AG10803 (cell line): Measurements from ENCODE around the gene MCUB.

Experiments used
- DNase-seq: peaks from one replicate; pipeline ENCODE4 v3.0.0; 2010; ENCODE audit warnings: low read depth
- H3K4me3 ChIP-seq: 2 replicates; pipeline ENCODE4 v1.5.1; 2011; ENCODE audit warnings: mild to moderate bottlenecking, low read length, control low read depth
- TF ChIP-seq, protein P1 (sequence below): conservative IDR thresholded peaks from 2 replicates; pipeline ENCODE4 v1.5.1; 2011; ENCODE audit warnings: mild to moderate bottlenecking, low read length, control low read depth, inconsistent platforms

Gene MCUB

DNA sequence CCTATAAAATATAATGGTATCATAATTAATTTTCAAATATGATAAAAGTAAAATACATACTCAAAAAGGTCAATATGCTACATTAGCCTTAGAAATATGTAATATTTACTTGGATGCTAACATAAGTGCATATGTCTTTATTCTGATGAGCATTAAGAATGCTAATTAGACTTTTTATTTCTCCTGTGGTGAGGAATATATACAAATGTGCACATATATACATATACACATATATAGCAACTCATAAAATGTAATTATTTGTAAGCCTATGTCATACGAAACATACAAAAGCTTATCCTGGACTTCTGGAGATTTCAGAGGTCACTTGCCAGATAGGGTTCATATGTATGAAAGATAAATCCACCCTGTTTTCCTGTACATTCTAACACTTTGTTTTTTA lies 158.7 kb downstream of the MCUB start:
- DNase-seq: no peak
- H3K4me3 ChIP-seq: no peak overlapping the region
- TF ChIP-seq, protein P1, sequence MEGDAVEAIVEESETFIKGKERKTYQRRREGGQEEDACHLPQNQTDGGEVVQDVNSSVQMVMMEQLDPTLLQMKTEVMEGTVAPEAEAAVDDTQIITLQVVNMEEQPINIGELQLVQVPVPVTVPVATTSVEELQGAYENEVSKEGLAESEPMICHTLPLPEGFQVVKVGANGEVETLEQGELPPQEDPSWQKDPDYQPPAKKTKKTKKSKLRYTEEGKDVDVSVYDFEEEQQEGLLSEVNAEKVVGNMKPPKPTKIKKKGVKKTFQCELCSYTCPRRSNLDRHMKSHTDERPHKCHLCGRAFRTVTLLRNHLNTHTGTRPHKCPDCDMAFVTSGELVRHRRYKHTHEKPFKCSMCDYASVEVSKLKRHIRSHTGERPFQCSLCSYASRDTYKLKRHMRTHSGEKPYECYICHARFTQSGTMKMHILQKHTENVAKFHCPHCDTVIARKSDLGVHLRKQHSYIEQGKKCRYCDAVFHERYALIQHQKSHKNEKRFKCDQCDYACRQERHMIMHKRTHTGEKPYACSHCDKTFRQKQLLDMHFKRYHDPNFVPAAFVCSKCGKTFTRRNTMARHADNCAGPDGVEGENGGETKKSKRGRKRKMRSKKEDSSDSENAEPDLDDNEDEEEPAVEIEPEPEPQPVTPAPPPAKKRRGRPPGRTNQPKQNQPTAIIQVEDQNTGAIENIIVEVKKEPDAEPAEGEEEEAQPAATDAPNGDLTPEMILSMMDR: no peak

DNA sequence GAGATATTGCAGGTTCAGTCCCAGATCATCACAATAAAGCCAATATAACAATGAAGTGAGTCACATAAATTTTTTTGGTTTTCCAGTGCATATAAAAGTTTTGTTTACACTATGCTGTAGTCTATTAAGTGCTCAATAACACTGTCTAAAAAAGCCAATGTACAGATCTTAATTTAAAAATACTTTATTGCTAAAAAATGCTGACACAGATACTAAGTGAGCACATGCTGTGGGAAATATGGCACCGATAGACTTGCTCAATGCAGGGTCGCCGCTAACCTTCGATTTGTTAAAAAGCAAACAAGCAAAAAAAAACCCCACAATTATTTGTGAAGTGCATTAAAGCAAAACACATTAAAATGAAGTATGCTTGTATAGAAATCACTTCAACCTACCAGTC lies 159.6 kb downstream of the MCUB start:
- DNase-seq: no peak
- TF ChIP-seq, protein P1: no peak
- no peak overlapping the region for H3K4me3 ChIP-seq

- H3K4me3 ChIP-seq: no peak overlapping the region
- TF ChIP-seq, protein P1: no peak
- no peak for DNase-seq
These were observed 161.0 kb downstream of the MCUB start for GRCh38 chr4:109721033-109721432.

DNA sequence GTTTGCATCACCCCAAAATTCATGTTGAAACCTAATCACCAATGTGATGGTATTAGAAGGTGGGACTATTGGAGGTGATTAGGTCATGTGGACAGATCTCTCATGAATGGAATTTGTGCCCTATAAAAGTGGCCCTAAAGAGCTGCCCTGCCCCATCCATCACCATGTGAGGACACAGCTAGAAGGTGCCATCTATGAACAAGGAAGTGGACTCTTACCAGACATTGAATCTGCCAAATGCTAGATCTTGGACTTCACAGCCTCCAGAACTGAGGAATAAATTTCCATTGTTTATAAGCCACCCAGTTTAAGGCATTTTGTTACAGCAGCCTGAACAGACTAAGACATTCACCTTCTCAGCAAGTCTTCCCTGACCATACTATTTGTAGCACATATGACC lies 162.3 kb downstream of the MCUB start:
- DNase-seq: no peak
- TF ChIP-seq, protein P1: no peak
- H3K4me3 ChIP-seq: no peak overlapping the region

GRCh38 chr4:109723110-109723509 lies 163.1 kb downstream of the MCUB start:
- no peak for DNase-seq
- TF ChIP-seq, protein P1: no peak
- H3K4me3 ChIP-seq: no peak overlapping the region

DNA sequence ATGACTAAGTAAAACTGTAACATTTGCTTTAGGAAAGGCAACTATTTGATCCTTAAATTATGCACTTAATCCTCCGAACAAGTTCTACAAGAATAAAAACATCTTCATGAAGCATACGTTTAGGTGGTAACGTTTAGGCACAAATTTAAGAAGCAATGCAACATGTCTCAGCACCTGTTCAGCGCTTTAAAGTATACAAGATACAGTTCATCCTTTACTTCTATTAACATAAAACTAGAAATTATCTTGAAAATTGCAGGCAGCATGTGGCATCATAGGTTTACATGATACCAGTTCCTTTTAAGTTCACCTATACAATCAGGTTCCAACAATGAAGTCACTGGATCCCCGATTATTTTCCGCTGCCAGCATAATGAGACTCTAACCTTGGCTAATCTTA lies 168.3 kb downstream of the MCUB start:
- no peak for DNase-seq
- H3K4me3 ChIP-seq: no peak overlapping the region
- TF ChIP-seq, protein P1: no peak

GRCh38 chr4:109729117-109729717 lies 169.2 kb downstream of the MCUB start:
- no peak for DNase-seq
- TF ChIP-seq, protein P1: no peak
- H3K4me3 ChIP-seq: peak overlapping the region; percentile 67
